Heart right ventricle (tissue), 16 donors: ENCODE results near the gene CPVL. TPM values are rescaled to one million over a fixed set of nuclear protein-coding genes. Genes with fewer than 3 reads are reported as not detected.

Source experiments
- ATAC-seq, 8 donors: fragments of 200-7000 bp; cut with Tn5 transposase; one replicate each; pipeline ENCODE4 v1.9.1; 2020; ENCODE audit warnings: mild to moderate bottlenecking in 8 of 8, moderate library complexity in 8 of 8, moderate number of reproducible peaks in 1 of 8
- DNase-seq, 2 donors: peaks; one replicate each; pipeline ENCODE4 v3.0.0-alpha.2; 2020
- H3K27ac ChIP-seq, 10 donors: fragments of 200-600 bp; sonication (generic) in 2 of 10; one replicate each; pipeline versions ENCODE4 v1.5.0 to v1.8.0; 2020 to 2022; ENCODE audit warnings: mild to moderate bottlenecking in 3 of 10
- H3K27me3 ChIP-seq, 7 donors: fragments of 200-600 bp; one replicate each; pipeline ENCODE4 v1.8.0; 2021 to 2022; ENCODE audit warnings: mild to moderate bottlenecking in 2 of 7
- H3K36me3 ChIP-seq, 9 donors: fragments of 200-600 bp; sonication (generic) in 1 of 9; one replicate each; pipeline versions ENCODE4 v1.5.0 to v1.8.0; 2020 to 2022; ENCODE audit warnings: mild to moderate bottlenecking in 2 of 9
- H3K4me1 ChIP-seq, 9 donors: fragments of 200-600 bp; sonication (generic) in 1 of 9; one replicate each; pipeline versions ENCODE4 v1.5.0 to v1.8.0; 2020 to 2022; ENCODE audit warnings: mild to moderate bottlenecking in 4 of 9
- H3K4me3 ChIP-seq, 10 donors: fragments of 200-600 bp; sonication (generic) in 2 of 10; one replicate each; pipeline versions ENCODE4 v1.5.0 to v1.8.0; 2020 to 2022; ENCODE audit warnings: mild to moderate bottlenecking in 7 of 10, moderate library complexity in 2 of 10
- H3K9me3 ChIP-seq, 11 donors: fragments of 200-600 bp in 10 of 11; sonication (generic) in 2 of 11; one replicate each; pipeline versions ENCODE4 v1.5.0 to v1.8.0; 2013 to 2022; ENCODE audit warnings: mild to moderate bottlenecking in 2 of 11, control low read depth in 1 of 11, moderate library complexity in 1 of 11
- WGBS, 2 donors: extraction: QIAGEN DNeasy Blood & Tissue Kit; methylation state at CpG; one replicate each; pipeline ENCODE4 v1.1.7; 2013; ENCODE audit warnings: inconsistent platforms in 1 of 2; 5-methylcytosine and 5-hydroxymethylcytosine counted together
- intact Hi-C, 10 donors: fragments of 100-400 bp; cut with DNase I; formaldehyde crosslinking; loops; one replicate each; pipeline versions ENCODE4 v1.11.1 to v1.14.2; 2022
- polyA plus RNA-seq, 2 donors: library from polyadenylated mRNA; stranded (reverse); fragments of 200-250 nt; gene quantifications; one replicate each; pipeline ENCODE4 v1.2.3, GENCODE V29; 2013
- total RNA-seq, 10 donors: library from RNA; stranded (reverse); fragmentation: NEBNext Ultra II Directional in 3 of 10; extraction: Animal tissue kit (Norgen Biotek cat#: 25700) in 3 of 10; gene quantifications; one replicate each; pipeline versions ENCODE4 v1.2.1 to v1.2.4, GENCODE V29; 2021 to 2023
- TF ChIP-seq, protein P1 (sequence below), 9 donors: fragments of 200-600 bp; sonication (generic) in 2 of 9; IDR thresholded peaks; one replicate each; pipeline versions ENCODE4 v1.5.0 to v1.8.0; 2021 to 2022; ENCODE audit warnings: antibody characterized with exemption in 9 of 9, mild to moderate bottlenecking in 5 of 9, moderate library complexity in 1 of 9
- donor health status: Arrhythmogenic right ventricular cardiomyopathy.
- donor health status: ischemic (EF 13 %, LVEDD 7.1; RV severe dilation, severe dysfunction).
- donor health status: healthy with polysubstance abuse.
- donor health status: DM: no; HTN: yes; CAD: no.
- donor health status: DM: no; HTN: no; CAD: no.
- donor health status: ischemic (EF 25% LVEDD 6.9; RV normal size, moderate dysfunction).
- donor health status: ischemic (EF 25% LVEDD 5.7; RV mildly dilated, moderate dysfunction).
- donor health status: healthy.
- donor health status: DM: yes; HTN: yes; CAD: no.
- donor health status: Ischemic cardiomyopathy.
- donor health status: ischemic (EF 35%, LVEDD 5.7; RV mildly dilated, moderate dysfunction).
- donor health status: nonischemic (EF 11% LVEDD 7.7; RV severe dilation, severe dysfunction).
- donor health status: DM: yes; HTN: yes; CAD: no.
- donor health status: PGD.
- donor health status: ischemic (EF 29% LVEDD 5.4; RV normal size, mild dysfunction).
- donor health status: nonischemic (EF 23%, LVEDD 6.1; RV moderate dilation, normal function).

The CPVL gene
- total and polyA plus RNA-seq, 12 donors: 49.4 to 215 (median 93.0) TPM

DNA sequence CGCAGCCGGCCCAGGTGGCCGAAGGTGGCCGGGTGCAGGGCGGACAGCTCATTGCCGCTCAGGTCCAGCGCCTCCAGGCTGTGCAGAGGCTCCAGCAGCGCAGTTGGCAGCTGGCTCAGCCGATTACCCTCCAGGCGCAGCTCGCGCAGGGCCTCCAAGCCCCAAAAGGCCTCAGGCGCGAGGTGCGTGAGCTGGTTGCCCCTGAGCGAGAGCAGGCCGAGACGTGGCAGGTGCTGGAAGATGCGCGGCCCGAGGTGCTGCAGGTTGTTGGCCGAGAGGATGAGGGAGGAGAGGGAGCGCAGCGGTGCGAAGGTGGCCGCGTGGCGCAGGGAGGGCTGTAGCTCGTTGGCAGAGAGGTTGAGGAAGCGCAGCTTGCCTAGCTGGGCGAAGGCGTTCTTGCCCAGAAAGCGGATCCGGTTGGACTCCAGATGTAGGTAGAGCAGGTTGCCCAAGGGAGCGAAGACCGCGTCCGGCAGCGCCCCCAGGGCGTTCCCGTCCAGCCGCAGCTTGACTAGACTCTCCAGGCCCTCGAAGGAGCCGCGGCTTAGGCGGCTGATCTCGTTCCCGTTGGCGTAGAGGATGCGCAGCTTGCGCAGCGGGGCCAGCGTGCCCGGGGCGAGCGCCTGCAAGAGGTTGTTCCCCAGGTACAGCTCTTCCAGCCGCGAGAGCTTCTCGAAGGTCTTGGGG is 189.1 kb downstream of the CPVL start:
- Histone ChIP-seq H3K9me3 (no peaks in the 10 kb centered on the region), H3K4me1 (peaks cover 12 to 64% (median 46%) of the 10 kb centered on the region in 9 donors), H3K27me3 (peaks cover 0 to 60% (median 0%) of the 10 kb centered on the region in 7 donors), H3K36me3 (no peaks in the 10 kb centered on the region), H3K4me3 (peak overlapping the region; percentile 49 to 69 (median 62)), H3K27ac (peak overlapping the region; percentile 14 to 83 (median 69))
- intact Hi-C loops: loop anchor here in 9 of 10 donors (1.0 to 10.0 kb wide), 11 partner anchors 30 to 272 kb away; no protein-coding TSS in a partner anchor
- ATAC-seq (peak; percentile 4 to 58 (median 26)), DNase-seq (peak in 1 of 2 donors; percentile 47)
- WGBS, 2 donors: 3% methylated on average over 59 of the region's 59 CpGs
- TF ChIP-seq, protein P1, sequence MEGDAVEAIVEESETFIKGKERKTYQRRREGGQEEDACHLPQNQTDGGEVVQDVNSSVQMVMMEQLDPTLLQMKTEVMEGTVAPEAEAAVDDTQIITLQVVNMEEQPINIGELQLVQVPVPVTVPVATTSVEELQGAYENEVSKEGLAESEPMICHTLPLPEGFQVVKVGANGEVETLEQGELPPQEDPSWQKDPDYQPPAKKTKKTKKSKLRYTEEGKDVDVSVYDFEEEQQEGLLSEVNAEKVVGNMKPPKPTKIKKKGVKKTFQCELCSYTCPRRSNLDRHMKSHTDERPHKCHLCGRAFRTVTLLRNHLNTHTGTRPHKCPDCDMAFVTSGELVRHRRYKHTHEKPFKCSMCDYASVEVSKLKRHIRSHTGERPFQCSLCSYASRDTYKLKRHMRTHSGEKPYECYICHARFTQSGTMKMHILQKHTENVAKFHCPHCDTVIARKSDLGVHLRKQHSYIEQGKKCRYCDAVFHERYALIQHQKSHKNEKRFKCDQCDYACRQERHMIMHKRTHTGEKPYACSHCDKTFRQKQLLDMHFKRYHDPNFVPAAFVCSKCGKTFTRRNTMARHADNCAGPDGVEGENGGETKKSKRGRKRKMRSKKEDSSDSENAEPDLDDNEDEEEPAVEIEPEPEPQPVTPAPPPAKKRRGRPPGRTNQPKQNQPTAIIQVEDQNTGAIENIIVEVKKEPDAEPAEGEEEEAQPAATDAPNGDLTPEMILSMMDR (IDR thresholded peaks at IDR 0.05): no peak

DNA sequence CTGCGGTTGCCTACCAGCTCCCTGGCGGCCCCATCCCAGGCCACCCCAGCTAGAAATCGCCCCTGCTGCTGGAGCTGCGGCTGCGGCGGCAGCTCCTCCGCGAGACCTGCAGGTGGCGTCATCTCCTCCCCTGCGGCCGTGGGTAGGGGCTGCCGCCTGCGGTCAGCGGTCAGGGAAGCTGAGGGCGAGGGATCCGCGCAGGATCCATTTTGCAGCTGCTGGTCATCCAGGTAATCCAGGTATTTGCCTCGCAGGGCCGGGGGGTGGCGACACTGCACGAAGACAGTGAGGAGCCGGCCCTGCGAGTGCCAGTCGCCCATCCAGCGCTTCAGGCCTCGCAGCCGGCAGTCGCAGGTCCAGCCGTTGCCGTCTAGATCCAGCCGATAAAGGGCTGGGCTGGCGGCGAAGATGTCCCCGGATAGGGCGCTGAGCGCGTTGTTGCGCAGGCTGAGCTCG is 189.7 kb downstream of the CPVL start:
- TF ChIP-seq, protein P1 (IDR thresholded peaks at IDR 0.05): peak; percentile 51 to 68 (median 54)
- H3K9me3 ChIP-seq: no peaks in the 10 kb centered on the region
- DNase-seq (peak; percentile 56 to 73), ATAC-seq (peak; percentile 43 to 77 (median 60))
- 1% methylated on average over 39 of the region's 39 CpGs for whole genome bisulfite sequencing, 2 donors
- H3K4me3 ChIP-seq: peak overlapping the region; percentile 49 to 69 (median 62)
- H3K27ac ChIP-seq: peak overlapping the region; percentile 5 to 83 (median 60)
- peaks cover 12 to 64% (median 46%) of the 10 kb centered on the region in 9 donors for H3K4me1 ChIP-seq
- no peaks in the 10 kb centered on the region for H3K36me3 ChIP-seq
- H3K27me3 ChIP-seq: peaks cover 0 to 60% (median 0%) of the 10 kb centered on the region in 7 donors
- intact Hi-C loops: loop anchor here in 9 of 10 donors (1.0 to 10.0 kb wide), 11 partner anchors 30 to 272 kb away; no protein-coding TSS in a partner anchor

DNA sequence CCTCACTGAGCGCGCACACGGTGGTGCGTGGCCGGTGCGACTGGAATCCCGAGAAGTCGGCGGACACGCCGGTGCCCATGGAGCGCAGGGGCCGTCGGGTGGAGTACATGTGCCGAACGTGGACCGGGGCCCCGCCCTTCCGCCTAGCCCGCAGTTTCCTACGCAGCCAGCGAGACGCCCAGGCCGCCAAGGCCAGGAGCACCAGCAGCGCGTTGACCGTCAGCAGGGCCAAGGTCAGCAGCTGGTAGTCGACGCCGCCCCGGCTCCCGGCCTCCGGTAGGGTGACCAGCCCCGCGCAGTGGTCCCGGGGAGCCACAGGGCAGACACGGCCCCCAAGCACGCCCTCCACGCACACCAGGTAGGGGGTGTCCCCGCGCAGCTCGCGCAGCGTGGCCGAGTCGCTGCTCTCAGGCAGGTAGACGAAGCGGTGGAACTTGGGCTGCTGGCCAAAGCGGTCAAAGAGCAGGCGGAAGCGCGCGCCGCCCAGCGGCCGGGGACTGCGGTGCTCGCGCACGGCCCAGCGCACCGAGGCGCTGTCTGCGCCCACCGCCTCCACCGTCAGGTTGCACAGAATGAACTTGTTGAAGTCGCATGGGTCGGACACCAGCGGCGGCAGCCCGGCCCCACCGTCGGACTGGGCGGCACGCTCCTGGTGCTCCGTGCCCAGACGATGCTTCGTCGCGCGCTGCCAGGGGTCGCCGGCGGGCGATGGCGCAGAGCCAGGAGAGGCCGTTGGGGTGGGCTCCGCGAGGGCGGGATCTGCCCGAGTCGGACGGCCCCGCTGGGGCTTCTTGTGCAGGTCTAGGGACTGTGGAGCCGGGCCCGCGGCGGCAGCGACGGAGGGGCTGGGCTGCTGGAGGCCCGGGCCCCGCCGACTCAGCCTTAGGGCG is 190.4 kb downstream of the CPVL start:
- Histone ChIP-seq H3K27ac (peak overlapping the region; percentile 5 to 83 (median 60)), H3K4me3 (peak overlapping the region; percentile 49 to 69 (median 62)), H3K27me3 (peaks cover 0 to 60% (median 0%) of the 10 kb centered on the region in 7 donors), H3K4me1 (peaks cover 12 to 64% (median 46%) of the 10 kb centered on the region in 9 donors), H3K9me3 (no peaks in the 10 kb centered on the region), H3K36me3 (no peaks in the 10 kb centered on the region)
- peak; percentile 73 to 85 for DNase-seq
- 4 to 7% methylated on average over 86 to 104 of the region's 104 CpGs for whole genome bisulfite sequencing, 2 donors
- ATAC-seq: peak; percentile 37 to 80 (median 48)
- intact Hi-C loops: loop anchor here in 9 of 10 donors (2.0 to 10.0 kb wide), 10 partner anchors 29 to 271 kb away; no protein-coding TSS in a partner anchor
- TF ChIP-seq, protein P1 (IDR thresholded peaks at IDR 0.05): peak; percentile 51 to 81 (median 58)

DNA sequence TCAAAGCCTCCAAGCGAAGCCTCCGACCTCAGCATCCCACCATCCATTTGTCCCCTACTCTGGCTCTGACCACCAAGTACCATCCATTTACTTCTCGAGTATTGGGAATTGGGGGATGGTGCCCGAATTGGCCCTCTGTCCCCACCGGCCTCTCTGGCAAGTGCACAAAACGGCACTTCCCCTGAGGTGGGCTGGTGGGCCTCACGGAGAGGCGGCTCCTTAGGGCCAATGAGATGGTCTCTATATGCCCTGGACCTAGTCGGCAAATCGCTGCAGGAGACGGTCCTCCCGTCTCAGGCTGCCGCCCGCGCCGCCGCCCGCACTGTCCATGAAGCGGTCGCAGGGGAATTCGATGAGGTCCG is 191.0 kb downstream of the CPVL start:
- ATAC-seq: no peak
- Histone ChIP-seq H3K36me3 (no peaks in the 10 kb centered on the region), H3K27ac (peak overlapping the region in 7 of 10 donors; percentile 44 to 83 (median 66)), H3K27me3 (peaks cover 0 to 60% (median 0%) of the 10 kb centered on the region in 7 donors), H3K4me1 (peaks cover 12 to 64% (median 46%) of the 10 kb centered on the region in 9 donors), H3K4me3 (peak overlapping the region in 9 of 10 donors; percentile 49 to 69 (median 63)), H3K9me3 (no peaks in the 10 kb centered on the region)
- TF ChIP-seq, protein P1 (IDR thresholded peaks at IDR 0.05): no peak
- no peak for DNase-seq
- 59 to 61% methylated on average over 22 of the region's 22 CpGs for WGBS, 2 donors
- intact Hi-C loops: loop anchor here in 9 of 10 donors (5.0 to 10.0 kb wide), 6 partner anchors 37 to 271 kb away; no protein-coding TSS in a partner anchor
